OCI-LY7 (cell line): ENCODE measurements around the gene C20orf141. TPM values are rescaled to one million over a fixed set of nuclear protein-coding genes. Genes with fewer than 3 reads are reported as not detected.

Experiments used
- BruUV-seq: library from RNA; stranded (reverse); fragments of 400-500 nt; replicated peaks from 2 replicates; lab custom pipeline; 2021; lab: Mats Ljungman, UMichigan
- CTCF ChIA-PET: fragments of 300-600 bp; sonication (Branson Sonifier 250); formaldehyde crosslinking; loops from one replicate; lab custom pipeline; 2022; ENCODE audit warnings: antibody characterized with exemption; ENCODE audit not compliant: unreplicated experiment; lab: Charles Lee
- POLR2A ChIA-PET: fragments of 300-600 bp; sonication (Branson Sonifier 250); formaldehyde crosslinking; loops from one replicate; lab custom pipeline; 2022; ENCODE audit warnings: antibody characterized with exemption; lab: Charles Lee
- DNase-seq: peaks from one replicate; pipeline ENCODE4 v3.0.0-alpha.2; 2015; ENCODE audit warnings: low spot score
- H2AFZ ChIP-seq: fragments of 200-600 bp; sonication (generic), shearing (Covaris generic); 2 replicates; pipeline ENCODE4 v1.6.1; 2014; ENCODE audit warnings: mild to moderate bottlenecking, antibody characterized with exemption, low read length, moderate library complexity
- H3K27ac ChIP-seq: fragments of 200-600 bp; sonication (generic); 2 replicates; pipeline ENCODE4 v1.5.1; 2014; ENCODE audit warnings: mixed run types, low read depth, mild to moderate bottlenecking, moderate library complexity, low read length, inconsistent platforms; ENCODE audit not compliant: poor library complexity, severe bottlenecking
- H3K36me3 ChIP-seq: fragments of 200-600 bp; sonication (generic); 2 replicates; pipeline ENCODE4 v1.6.1; 2014; ENCODE audit warnings: mild to moderate bottlenecking, antibody characterized with exemption, low read length, moderate library complexity, mixed read lengths; ENCODE audit not compliant: insufficient read depth
- H3K4me1 ChIP-seq: fragments of 200-600 bp; sonication (generic); 2 replicates; pipeline ENCODE4 v1.5.1; 2014; ENCODE audit warnings: mild to moderate bottlenecking, low read length; ENCODE audit not compliant: insufficient read depth, poor library complexity, severe bottlenecking
- H3K4me2 ChIP-seq: fragments of 200-600 bp; sonication (generic); 2 replicates; pipeline ENCODE4 v1.6.1; 2014; ENCODE audit warnings: mild to moderate bottlenecking, low read length
- H3K4me3 ChIP-seq: fragments of 200-600 bp; sonication (generic); 2 replicates; pipeline ENCODE4 v1.5.1; 2014; ENCODE audit warnings: mild to moderate bottlenecking, low read depth, low read length; ENCODE audit not compliant: poor library complexity, severe bottlenecking
- H3K79me2 ChIP-seq: fragments of 200-600 bp; sonication (generic); 2 replicates; pipeline ENCODE4 v1.6.1; 2016; ENCODE audit warnings: low read depth, mild to moderate bottlenecking, low read length, moderate library complexity, mixed read lengths; ENCODE audit not compliant: insufficient read depth
- H3K9me2 ChIP-seq: fragments of 200-600 bp; sonication (generic); 2 replicates; pipeline ENCODE4 v1.6.1; 2016; ENCODE audit warnings: mild to moderate bottlenecking, low read length, mixed read lengths; ENCODE audit not compliant: insufficient read depth
- H3K9me3 ChIP-seq: fragments of 200-600 bp; sonication (generic); 2 replicates; pipeline ENCODE4 v1.6.1; 2014; ENCODE audit warnings: mild to moderate bottlenecking, mixed run types, low read length, mixed read lengths
- H4K20me1 ChIP-seq: fragments of 200-600 bp; sonication (generic); 2 replicates; pipeline ENCODE4 v1.6.1; 2014; ENCODE audit warnings: mild to moderate bottlenecking, antibody characterized with exemption, low read length, moderate library complexity, mixed read lengths; ENCODE audit not compliant: insufficient read depth
- CTCF ChIP-seq: fragments of 200-600 bp; sonication (generic); conservative IDR thresholded peaks from 2 replicates; pipeline ENCODE4 v1.5.1; 2014; ENCODE audit warnings: mild to moderate bottlenecking, antibody characterized with exemption, low read length, moderate library complexity, mixed read lengths
- EZH2phosphoT487 ChIP-seq: fragments of 200-600 bp; sonication (generic); IDR thresholded peaks from 2 replicates; pipeline ENCODE4 v1.6.1; 2018; ENCODE audit warnings: low read depth, borderline replicate concordance, mild to moderate bottlenecking, mixed run types, antibody characterized with exemption, low read length, moderate library complexity, mixed read lengths
- intact Hi-C: fragments of 100-400 bp; cut with micrococcal nuclease; formaldehyde crosslinking; loops from one replicate; pipeline ENCODE4 v1.10.0; 2022; ENCODE audit not compliant: unreplicated experiment
- total RNA-seq, 2 experiments: library from RNA; depleted of rRNA in 1 of 2; stranded (reverse); fragments of >200 nt in 1 of 2; shearing (Covaris generic) in 1 of 2; gene quantifications; 2 replicates each; pipeline ENCODE4 v1.2.3, GENCODE V29; 2014 to 2022

Gene C20orf141
- total RNA-seq, 2 experiments from 2014 or later, result not detected

- intact Hi-C loops, result no loop called here
- H3K4me2 ChIP-seq, result no peak overlapping the region
- no TSS peak for BruUV-seq
- no peak for TF ChIP-seq CTCF
- TF ChIP-seq EZH2phosphoT487, result no peak
- H4K20me1 ChIP-seq, result no peaks in the 10 kb centered on the region
- H3K4me1 ChIP-seq, result no peaks in the 10 kb centered on the region
- no peaks in the 10 kb centered on the region for H3K9me3 ChIP-seq
- ChIA-PET POLR2A (interaction anchor here (0.7 kb wide), 1 partner anchor 16 kb away, joined by 3 read pairs; no protein-coding TSS in a partner anchor), CTCF (no interaction called here)
- no peak overlapping the region for H3K4me3 ChIP-seq
- H3K79me2 ChIP-seq, result no peaks in the 10 kb centered on the region
- H3K36me3 ChIP-seq, result no peaks in the 10 kb centered on the region
- no peak for DNase-seq
- H3K9me2 ChIP-seq, result no peaks in the 10 kb centered on the region
- no peak overlapping the region for H2AFZ ChIP-seq
- no peak overlapping the region for H3K27ac ChIP-seq
These were observed 34.7 kb downstream of the C20orf141 start for GRCh38 chr20:2849529-2849928.

GRCh38 chr20:2851086-2851485 is 36.3 kb downstream of the C20orf141 start:
- Histone ChIP-seq H2AFZ (no peak overlapping the region), H3K36me3 (no peaks in the 10 kb centered on the region), H3K4me1 (no peaks in the 10 kb centered on the region), H3K9me2 (no peaks in the 10 kb centered on the region), H4K20me1 (no peaks in the 10 kb centered on the region), H3K4me2 (no peak overlapping the region), H3K4me3 (no peak overlapping the region), H3K27ac (no peak overlapping the region), H3K9me3 (no peaks in the 10 kb centered on the region), H3K79me2 (no peaks in the 10 kb centered on the region)
- no peak for DNase-seq
- intact Hi-C loops, result loop anchor here (5.0 to 10.0 kb wide), 2 partner anchors 94 to 136 kb away; no protein-coding TSS in a partner anchor
- BruUV-seq, result no TSS peak
- TF ChIP-seq CTCF, result no peak
- no peak for TF ChIP-seq EZH2phosphoT487
- POLR2A ChIA-PET, result interaction anchor here (0.6 kb wide), 1 partner anchor 1002 kb away, joined by 3 read pairs; no protein-coding TSS in a partner anchor
- CTCF ChIA-PET, result interaction anchor here (0.6 kb wide), 1 partner anchor 157 kb away, joined by 3 read pairs; no protein-coding TSS in a partner anchor

- H3K4me1 ChIP-seq, result no peaks in the 10 kb centered on the region
- no peaks in the 10 kb centered on the region for H3K9me3 ChIP-seq
- POLR2A ChIA-PET, result no interaction called here
- H3K36me3 ChIP-seq, result no peaks in the 10 kb centered on the region
- no TSS peak for BruUV-seq
- no peak overlapping the region for H2AFZ ChIP-seq
- no peak overlapping the region for H3K4me2 ChIP-seq
- no peak overlapping the region for H3K4me3 ChIP-seq
- intact Hi-C loops, result loop anchor here (10.0 kb wide), 1 partner anchor 144 kb away; no protein-coding TSS in a partner anchor
- H3K27ac ChIP-seq, result no peak overlapping the region
- H3K79me2 ChIP-seq, result no peaks in the 10 kb centered on the region
- no peaks in the 10 kb centered on the region for H4K20me1 ChIP-seq
- CTCF ChIA-PET, result no interaction called here
- DNase-seq, result no peak
- H3K9me2 ChIP-seq, result no peaks in the 10 kb centered on the region
- TF ChIP-seq CTCF, result no peak
- no peak for TF ChIP-seq EZH2phosphoT487
These were observed 43.8 kb downstream of the C20orf141 start for GRCh38 chr20:2858591-2858990.
